K562 (cell line): ENCODE measurements around the gene MTHFR. TPM values are rescaled to one million over a fixed set of nuclear protein-coding genes. Genes with fewer than 3 reads are reported as not detected.

Source experiments
- ARID4B ChIP-seq: sonication (generic); formaldehyde crosslinking; IDR thresholded peaks from 2 replicates; pipeline ENCODE4 v1.8.0; 2022; ENCODE audit warnings: mild to moderate bottlenecking, missing genetic modification reagents
- CAMTA2 ChIP-seq: fragments of 250-450 bp; sonication (Bioruptor Pico); conservative IDR thresholded peaks from 2 replicates; pipeline ENCODE4 v1.5.1; 2022
- COPS2 ChIP-seq: fragments of 450-650 bp; conservative IDR thresholded peaks from 2 replicates; pipeline ENCODE4 v1.6.1; 2016; ENCODE audit warnings: mild to moderate bottlenecking, moderate library complexity
- MTA2 ChIP-seq: fragments of 450-650 bp; IDR thresholded peaks from 2 replicates; pipeline ENCODE4 v1.6.1; 2016; ENCODE audit warnings: low read depth
- MYC ChIP-seq, 2 experiments: fragments of 250-450 bp in 1 of 2; sonication (Bioruptor Pico) in 1 of 2; IDR thresholded peaks; 2 replicates each; pipeline versions ENCODE4 v1.5.1 to v1.6.1; 2012 to 2021; ENCODE audit warnings: low read depth in 2 of 2, borderline replicate concordance in 1 of 2, improper control_type of control experiment in 1 of 2, low read length in 1 of 2, mild to moderate bottlenecking in 1 of 2, moderate library complexity in 1 of 2
- PRDM10 ChIP-seq: fragments of 450-650 bp; IDR thresholded peaks from 2 replicates; pipeline ENCODE4 v1.6.1; 2018; ENCODE audit not compliant: partially characterized antibody
- REST ChIP-seq, 2 experiments: fragments of 450-650 bp; formaldehyde crosslinking in 1 of 2; IDR thresholded peaks; 2 replicates each; pipeline versions ENCODE4 v1.4.0 to v1.6.1; 2014 to 2020; ENCODE audit warnings: mild to moderate bottlenecking in 2 of 2, borderline replicate concordance in 1 of 2, low read depth in 1 of 2
- SRSF9 ChIP-seq: fragments of 200-400 bp; formaldehyde crosslinking; IDR thresholded peaks from 2 replicates; pipeline ENCODE4 v1.6.1; 2017; ENCODE audit warnings: low read depth, low read length, borderline replicate concordance
- polyA plus RNA-seq, 8 experiments: library from polyadenylated mRNA; depleted of rRNA in 4 of 8; stranded (reverse) in 5 of 8; unstranded in 3 of 8; fragments of >200 nt; fragmentation: Nextera tagmentation in 2 of 8; fragmentation: Illumina TruSeq in 1 of 8; extraction: Ambion mirVana in 2 of 8; extraction: Trizol in 1 of 8; gene quantifications; 2 replicates each; pipeline versions ENCODE4 v1.2.1 to v1.2.3, GENCODE V29; 2011 to 2014; ENCODE audit warnings: inconsistent platforms in 1 of 8, missing spikeins in 1 of 8
- total RNA-seq, 7 experiments: library from RNA; depleted of rRNA in 6 of 7; stranded (reverse); fragments of >200 nt in 6 of 7; fragmentation: Illumina TruSeq in 2 of 7; extraction: Trizol in 2 of 7; gene quantifications; 2 replicates each; pipeline versions ENCODE4 v1.2.1 to v1.2.3, GENCODE V29; 2011 to 2021; ENCODE audit warnings: low replicate concordance in 1 of 7

MTHFR gene
- total and polyA plus RNA-seq, 9 of the 15 experiments (the other 6 are each of a cell fraction or from before 2014, with no cell fraction given): 5.0 to 104 (median 62.6) TPM

- no peak for TF ChIP-seq REST (IDR thresholded peaks at IDR 0.05; ENCODE audit: borderline replicate concordance)
- TF ChIP-seq REST (CRISPR knock-in tag; IDR thresholded peaks at IDR 0.05; ENCODE audit: low read depth): no peak
- TF ChIP-seq SRSF9: no peak
- TF ChIP-seq PRDM10: no peak
- no peak for TF ChIP-seq ARID4B (CRISPR knock-in tag)
- TF ChIP-seq CAMTA2 (CRISPR knock-in tag): no peak
- no peak for TF ChIP-seq MTA2
- no peak; the same call in 1 of the 2 replicates for TF ChIP-seq MYC (IDR thresholded peaks at IDR 0.05; ENCODE audit: low read depth, low read length)
- TF ChIP-seq MYC (CRISPR knock-in tag; IDR thresholded peaks at IDR 0.05; ENCODE audit: borderline replicate concordance, low read depth): 0 out of 2 replicates have a peak, but pooled peaks have one; percentile 40
- no peak for TF ChIP-seq COPS2
These were observed 35.7 kb upstream of the MTHFR start (continued) for GRCh38 chr1:11841245-11842153.
